ENCODE data around the gene ACBD4.

DNA sequence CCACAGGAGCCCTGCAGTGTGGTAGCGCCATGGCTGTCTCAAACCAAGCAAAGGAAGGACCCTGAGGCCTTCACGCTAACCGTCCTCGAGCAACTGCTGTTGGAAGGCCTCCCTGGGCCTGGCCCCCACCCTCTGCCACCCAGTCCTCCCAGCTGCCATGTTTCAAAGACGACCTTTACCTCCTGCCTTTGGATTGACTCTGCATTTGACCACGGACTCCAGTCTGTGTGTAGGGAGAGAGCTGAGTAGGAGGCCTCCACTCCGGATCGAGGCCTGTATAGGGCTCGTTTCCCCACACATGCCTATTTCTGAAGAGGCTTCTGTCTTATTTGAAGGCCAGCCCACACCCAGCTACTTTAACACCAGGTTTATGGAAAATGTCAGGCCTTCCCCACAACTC lies 27.4 kb upstream of the ACBD4 start:
- TF ChIP-seq, protein P1, sequence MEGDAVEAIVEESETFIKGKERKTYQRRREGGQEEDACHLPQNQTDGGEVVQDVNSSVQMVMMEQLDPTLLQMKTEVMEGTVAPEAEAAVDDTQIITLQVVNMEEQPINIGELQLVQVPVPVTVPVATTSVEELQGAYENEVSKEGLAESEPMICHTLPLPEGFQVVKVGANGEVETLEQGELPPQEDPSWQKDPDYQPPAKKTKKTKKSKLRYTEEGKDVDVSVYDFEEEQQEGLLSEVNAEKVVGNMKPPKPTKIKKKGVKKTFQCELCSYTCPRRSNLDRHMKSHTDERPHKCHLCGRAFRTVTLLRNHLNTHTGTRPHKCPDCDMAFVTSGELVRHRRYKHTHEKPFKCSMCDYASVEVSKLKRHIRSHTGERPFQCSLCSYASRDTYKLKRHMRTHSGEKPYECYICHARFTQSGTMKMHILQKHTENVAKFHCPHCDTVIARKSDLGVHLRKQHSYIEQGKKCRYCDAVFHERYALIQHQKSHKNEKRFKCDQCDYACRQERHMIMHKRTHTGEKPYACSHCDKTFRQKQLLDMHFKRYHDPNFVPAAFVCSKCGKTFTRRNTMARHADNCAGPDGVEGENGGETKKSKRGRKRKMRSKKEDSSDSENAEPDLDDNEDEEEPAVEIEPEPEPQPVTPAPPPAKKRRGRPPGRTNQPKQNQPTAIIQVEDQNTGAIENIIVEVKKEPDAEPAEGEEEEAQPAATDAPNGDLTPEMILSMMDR (conservative IDR thresholded peaks at IDR 0.05; ENCODE audit: low read depth, low read length), result no peak
- TF ChIP-seq FOS (IDR thresholded peaks at IDR 0.05; ENCODE audit: low read depth, low read length) (no peak), NFE2L2 (IDR thresholded peaks at IDR 0.05; ENCODE audit: low read depth, low read length) (no peak)

Measured in IMR-90 (cell line).